GM12878 (cell line): Measurements from ENCODE around the gene SUN5. TPM values are rescaled to one million over a fixed set of nuclear protein-coding genes. Genes with fewer than 3 reads are reported as not detected.

Experiments
- BCL3 ChIP-seq: IDR thresholded peaks from 2 replicates; pipeline ENCODE4 v1.6.1; 2011; ENCODE audit warnings: borderline replicate concordance, low read depth, mild to moderate bottlenecking, moderate library complexity, low read length; ENCODE audit not compliant: insufficient read depth, poor library complexity, severe bottlenecking
- CUX1 ChIP-seq: IDR thresholded peaks from 2 replicates; pipeline ENCODE4 v1.6.1; 2012; ENCODE audit warnings: improper control_type of control experiment, low read depth, low read length; ENCODE audit not compliant: insufficient replicate concordance
- E4F1 ChIP-seq: fragments of 450-650 bp; IDR thresholded peaks from 2 replicates; pipeline ENCODE4 v1.6.1; 2018; ENCODE audit warnings: borderline replicate concordance, mild to moderate bottlenecking; ENCODE audit not compliant: partially characterized antibody
- EZH2 ChIP-seq: IDR thresholded peaks from 2 replicates; pipeline ENCODE4 v1.6.1; 2012; ENCODE audit warnings: low read depth, mild to moderate bottlenecking, control low read depth, inconsistent platforms, low read length, borderline replicate concordance; ENCODE audit not compliant: control insufficient read depth
- POLR2AphosphoS5 ChIP-seq: IDR thresholded peaks from 2 replicates; pipeline ENCODE4 v1.6.1; 2011; ENCODE audit warnings: mild to moderate bottlenecking, low read length, inconsistent platforms
- SIN3A ChIP-seq: IDR thresholded peaks from 2 replicates; pipeline ENCODE4 v1.6.1; 2012; ENCODE audit warnings: low read depth, low read length, improper control_type of control experiment
- USF1 ChIP-seq: IDR thresholded peaks from 2 replicates; pipeline ENCODE4 v1.6.1; 2011; ENCODE audit warnings: borderline replicate concordance, low read depth, mild to moderate bottlenecking, moderate library complexity, mixed read lengths, low read length; ENCODE audit not compliant: insufficient read depth; ENCODE audit errors: extremely low read length
- ZNF24 ChIP-seq: fragments of 450-650 bp; IDR thresholded peaks from 2 replicates; pipeline ENCODE4 v1.6.1; 2017; ENCODE audit warnings: antibody characterized with exemption, mild to moderate bottlenecking
- polyA plus RNA-seq, 11 experiments: library from polyadenylated mRNA; depleted of rRNA in 4 of 11; unstranded in 6 of 11; stranded (reverse) in 5 of 11; fragments of >200 nt; fragmentation: Nextera tagmentation in 4 of 11; fragmentation: Illumina TruSeq in 1 of 11; extraction: Ambion mirVana in 4 of 11; extraction: Trizol in 1 of 11; gene quantifications; 1 replicate in 1 of 11; 2 replicates in 10 of 11; pipeline versions ENCODE4 v1.2.1 to v1.2.3, GENCODE V29; 2011 to 2016; ENCODE audit warnings: inconsistent platforms in 2 of 11, missing spikeins in 2 of 11, low read depth in 1 of 11
- total RNA-seq, 4 experiments: library from RNA; depleted of rRNA in 3 of 4; stranded (reverse); fragments of >200 nt in 3 of 4; fragmentation: Illumina TruSeq in 1 of 4; extraction: Trizol in 1 of 4; gene quantifications; 2 replicates each; pipeline versions ENCODE4 v1.2.1 to v1.2.3, GENCODE V29; 2013 to 2021
- TF ChIP-seq, protein P1 (sequence below): IDR thresholded peaks from 2 replicates; pipeline ENCODE4 v1.6.1; 2011; ENCODE audit warnings: mild to moderate bottlenecking, low read depth, low read length, moderate library complexity; ENCODE audit not compliant: insufficient replicate concordance

SUN5 gene
- total and polyA plus RNA-seq, 10 of the 15 experiments (the other 5 are each of a cell fraction or from before 2014, with no cell fraction given): not detected

- no peak for TF ChIP-seq CUX1
- TF ChIP-seq SIN3A: no peak
- no peak for TF ChIP-seq USF1
- TF ChIP-seq E4F1: no peak
- TF ChIP-seq ZNF24: no peak
- TF ChIP-seq, protein P1, sequence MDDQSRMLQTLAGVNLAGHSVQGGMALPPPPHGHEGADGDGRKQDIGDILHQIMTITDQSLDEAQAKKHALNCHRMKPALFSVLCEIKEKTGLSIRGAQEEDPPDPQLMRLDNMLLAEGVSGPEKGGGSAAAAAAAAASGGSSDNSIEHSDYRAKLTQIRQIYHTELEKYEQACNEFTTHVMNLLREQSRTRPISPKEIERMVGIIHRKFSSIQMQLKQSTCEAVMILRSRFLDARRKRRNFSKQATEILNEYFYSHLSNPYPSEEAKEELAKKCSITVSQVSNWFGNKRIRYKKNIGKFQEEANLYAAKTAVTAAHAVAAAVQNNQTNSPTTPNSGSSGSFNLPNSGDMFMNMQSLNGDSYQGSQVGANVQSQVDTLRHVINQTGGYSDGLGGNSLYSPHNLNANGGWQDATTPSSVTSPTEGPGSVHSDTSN: no peak
- TF ChIP-seq EZH2: no peak
- TF ChIP-seq POLR2AphosphoS5: no peak
- no peak for TF ChIP-seq BCL3
- TF ChIP-seq, all 136 proteins: peak for 0
Measured at GRCh38 chr20:33051333-33051732, 47.1 kb upstream of the SUN5 start (continued).
